K562 (cell line): ENCODE measurements around the gene DDAH2. TPM values are rescaled to one million over a fixed set of nuclear protein-coding genes. Genes with fewer than 3 reads are reported as not detected.

Source experiments
- E2F5 ChIP-seq: sonication (generic); formaldehyde crosslinking; IDR thresholded peaks from 2 replicates; pipeline ENCODE4 v1.8.0; 2022; ENCODE audit warnings: mild to moderate bottlenecking, missing genetic modification reagents
- FOXK1 ChIP-seq: sonication (generic); formaldehyde crosslinking; IDR thresholded peaks from 2 replicates; pipeline ENCODE4 v1.8.0; 2022; ENCODE audit warnings: missing genetic modification reagents, mild to moderate bottlenecking, borderline replicate concordance
- HDAC6 ChIP-seq: IDR thresholded peaks from 2 replicates; pipeline ENCODE4 v1.6.1; 2012; ENCODE audit warnings: low read depth, mild to moderate bottlenecking, control low read depth, inconsistent platforms, low read length, moderate library complexity
- KLF13 ChIP-seq: fragments of 450-650 bp; IDR thresholded peaks from 2 replicates; pipeline ENCODE4 v1.6.1; 2016; ENCODE audit warnings: missing genetic modification characterization, low read depth, mild to moderate bottlenecking, missing compliant biosample characterization, moderate library complexity, borderline replicate concordance
- MBD2 ChIP-seq: sonication (generic); IDR thresholded peaks from 2 replicates; pipeline ENCODE4 v1.6.1; 2016; ENCODE audit warnings: low read depth, borderline replicate concordance
- MCM7 ChIP-seq, 2 experiments: fragments of 450-650 bp; IDR thresholded peaks; 2 replicates each; pipeline ENCODE4 v1.6.1; 2016 to 2018
- MTA1 ChIP-seq: fragments of 450-650 bp; IDR thresholded peaks from 2 replicates; pipeline ENCODE4 v1.6.1; 2017; ENCODE audit warnings: borderline replicate concordance
- PCBP1 ChIP-seq: fragments of 200-400 bp; formaldehyde crosslinking; IDR thresholded peaks from 2 replicates; pipeline ENCODE4 v1.6.1; 2018; ENCODE audit warnings: mild to moderate bottlenecking, low read depth, low read length; ENCODE audit not compliant: poor library complexity, severe bottlenecking
- TRIM24 ChIP-seq, 2 experiments: fragments of 450-650 bp; IDR thresholded peaks; 2 replicates each; pipeline ENCODE4 v1.6.1; 2016
- ZNF134 ChIP-seq: fragments of 250-450 bp; sonication (Bioruptor Pico); conservative IDR thresholded peaks from 2 replicates; pipeline ENCODE4 v1.4.0; 2020
- ZNF146 ChIP-seq: IDR thresholded peaks from one replicate; pipeline ENCODE4 v1.6.1; 2018; ENCODE audit warnings: missing compliant biosample characterization; ENCODE audit not compliant: unreplicated experiment
- ZNF609 ChIP-seq: sonication (generic); formaldehyde crosslinking; IDR thresholded peaks from 2 replicates; pipeline ENCODE4 v1.8.1; 2023; ENCODE audit warnings: missing genetic modification reagents, mild to moderate bottlenecking, borderline replicate concordance
- ZNF644 ChIP-seq: fragments of 200-800 bp; sonication (Bioruptor generic); IDR thresholded peaks from 2 replicates; pipeline ENCODE4 v1.6.1; 2016; ENCODE audit warnings: low read depth, missing genetic modification characterization, missing compliant biosample characterization
- polyA plus RNA-seq, 8 experiments: library from polyadenylated mRNA; depleted of rRNA in 4 of 8; stranded (reverse) in 5 of 8; unstranded in 3 of 8; fragments of >200 nt; fragmentation: Nextera tagmentation in 2 of 8; fragmentation: Illumina TruSeq in 1 of 8; extraction: Ambion mirVana in 2 of 8; extraction: Trizol in 1 of 8; gene quantifications; 2 replicates each; pipeline versions ENCODE4 v1.2.1 to v1.2.3, GENCODE V29; 2011 to 2014; ENCODE audit warnings: inconsistent platforms in 1 of 8, missing spikeins in 1 of 8
- total RNA-seq, 7 experiments: library from RNA; depleted of rRNA in 6 of 7; stranded (reverse); fragments of >200 nt in 6 of 7; fragmentation: Illumina TruSeq in 2 of 7; extraction: Trizol in 2 of 7; gene quantifications; 2 replicates each; pipeline versions ENCODE4 v1.2.1 to v1.2.3, GENCODE V29; 2011 to 2021; ENCODE audit warnings: low replicate concordance in 1 of 7
- TF ChIP-seq, protein P1 (sequence below), 2 experiments: fragments of 450-650 bp in 1 of 2; sonication (generic) in 1 of 2; formaldehyde crosslinking in 1 of 2; IDR thresholded peaks in 1 of 2; conservative IDR thresholded peaks in 1 of 2; 2 replicates each; pipeline versions ENCODE4 v1.6.1 to v1.8.1; 2016 to 2023; ENCODE audit warnings: mild to moderate bottlenecking in 2 of 2, moderate library complexity in 2 of 2, inconsistent platforms in 1 of 2, missing genetic modification reagents in 1 of 2
- TF ChIP-seq, protein P2 (sequence below): sonication (generic); formaldehyde crosslinking; IDR thresholded peaks from 2 replicates; pipeline ENCODE4 v1.8.0; 2023; ENCODE audit warnings: mild to moderate bottlenecking, missing genetic modification reagents
- TF ChIP-seq, protein P3 (sequence below): fragments of 250-450 bp; sonication (Bioruptor Pico); IDR thresholded peaks from 2 replicates; pipeline ENCODE4 v1.8.0; 2022; ENCODE audit warnings: moderate library complexity, mild to moderate bottlenecking, inconsistent platforms

Gene DDAH2
- total and polyA plus RNA-seq, 9 of the 15 experiments (the other 6 are each of a cell fraction or from before 2014, with no cell fraction given) = 1.8 to 45.4 (median 21.4) TPM

- TF ChIP-seq ZNF609 (CRISPR knock-in tag) = no peak
- TF ChIP-seq, protein P1, sequence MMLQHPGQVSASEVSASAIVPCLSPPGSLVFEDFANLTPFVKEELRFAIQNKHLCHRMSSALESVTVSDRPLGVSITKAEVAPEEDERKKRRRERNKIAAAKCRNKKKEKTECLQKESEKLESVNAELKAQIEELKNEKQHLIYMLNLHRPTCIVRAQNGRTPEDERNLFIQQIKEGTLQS (IDR thresholded peaks at IDR 0.05) = no peak
- TF ChIP-seq, protein P1 (CRISPR knock-in tag; conservative IDR thresholded peaks at IDR 0.05) = no peak; the same call in 1 of the 2 replicates
- no peak for TF ChIP-seq ZNF146 (CRISPR knock-in tag)
- TF ChIP-seq ZNF644 (tag) = no peak
- no peak for TF ChIP-seq FOXK1 (CRISPR knock-in tag)
- TF ChIP-seq, protein P2, sequence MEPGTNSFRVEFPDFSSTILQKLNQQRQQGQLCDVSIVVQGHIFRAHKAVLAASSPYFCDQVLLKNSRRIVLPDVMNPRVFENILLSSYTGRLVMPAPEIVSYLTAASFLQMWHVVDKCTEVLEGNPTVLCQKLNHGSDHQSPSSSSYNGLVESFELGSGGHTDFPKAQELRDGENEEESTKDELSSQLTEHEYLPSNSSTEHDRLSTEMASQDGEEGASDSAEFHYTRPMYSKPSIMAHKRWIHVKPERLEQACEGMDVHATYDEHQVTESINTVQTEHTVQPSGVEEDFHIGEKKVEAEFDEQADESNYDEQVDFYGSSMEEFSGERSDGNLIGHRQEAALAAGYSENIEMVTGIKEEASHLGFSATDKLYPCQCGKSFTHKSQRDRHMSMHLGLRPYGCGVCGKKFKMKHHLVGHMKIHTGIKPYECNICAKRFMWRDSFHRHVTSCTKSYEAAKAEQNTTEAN (CRISPR knock-in tag) = no peak
- TF ChIP-seq MCM7 (IDR thresholded peaks at IDR 0.05) = 0 out of 4 replicates have a peak, but pooled peaks of 1 of the 2 experiments have one; percentile 18
- TF ChIP-seq MTA1 = 0 out of 2 replicates have a peak, but pooled peaks have one; percentile 8
- no peak for TF ChIP-seq KLF13 (tag)
- TF ChIP-seq MBD2 = no peak
- TF ChIP-seq, protein P3, sequence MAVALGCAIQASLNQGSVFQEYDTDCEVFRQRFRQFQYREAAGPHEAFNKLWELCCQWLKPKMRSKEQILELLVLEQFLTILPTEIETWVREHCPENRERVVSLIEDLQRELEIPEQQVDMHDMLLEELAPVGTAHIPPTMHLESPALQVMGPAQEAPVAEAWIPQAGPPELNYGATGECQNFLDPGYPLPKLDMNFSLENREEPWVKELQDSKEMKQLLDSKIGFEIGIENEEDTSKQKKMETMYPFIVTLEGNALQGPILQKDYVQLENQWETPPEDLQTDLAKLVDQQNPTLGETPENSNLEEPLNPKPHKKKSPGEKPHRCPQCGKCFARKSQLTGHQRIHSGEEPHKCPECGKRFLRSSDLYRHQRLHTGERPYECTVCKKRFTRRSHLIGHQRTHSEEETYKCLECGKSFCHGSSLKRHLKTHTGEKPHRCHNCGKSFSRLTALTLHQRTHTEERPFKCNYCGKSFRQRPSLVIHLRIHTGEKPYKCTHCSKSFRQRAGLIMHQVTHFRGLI (CRISPR knock-in tag) = no peak
- TF ChIP-seq HDAC6 = no peak
- no peak for TF ChIP-seq ZNF134 (CRISPR knock-in tag)
- TF ChIP-seq PCBP1 = peak; percentile 10
- TF ChIP-seq TRIM24 (IDR thresholded peaks at IDR 0.05) = no peak
- TF ChIP-seq E2F5 (CRISPR knock-in tag) = 0 out of 2 replicates have a peak, but pooled peaks have one; percentile 9
Observed at GRCh38 chr6:31740397-31741223, 11.5 kb upstream of the DDAH2 start (continued).
